ENCODE results near the gene PSMC3IP.

The PSMC3IP gene

GRCh38 chr17:42571435-42572225 lies 5.9 kb downstream of the PSMC3IP start:
- H3K9me3 ChIP-seq (ENCODE audit: control insufficient read depth, low read length) = no peaks in the 10 kb centered on the region
- H3K27ac ChIP-seq (ENCODE audit: insufficient read depth, low read depth, low read length, poor library complexity, severe bottlenecking) = no peak overlapping the region
- H3K27me3 ChIP-seq (ENCODE audit: control insufficient read depth, insufficient read depth, low read length, poor library complexity, severe bottlenecking) = no peaks in the 10 kb centered on the region
- peaks cover 49% of the 10 kb centered on the region for H3K36me3 ChIP-seq (ENCODE audit: control insufficient read depth, insufficient read depth, low read length)
- WGBS, 2 experiments = 95 to 97% methylated on average over 10 to 12 of the region's 12 CpGs
- no peak overlapping the region for H3K4me3 ChIP-seq (ENCODE audit: insufficient read depth, low read depth, low read length)
- H3K4me1 ChIP-seq (ENCODE audit: control insufficient read depth, insufficient read depth, low read length) = peaks cover 9% of the 10 kb centered on the region

DNA sequence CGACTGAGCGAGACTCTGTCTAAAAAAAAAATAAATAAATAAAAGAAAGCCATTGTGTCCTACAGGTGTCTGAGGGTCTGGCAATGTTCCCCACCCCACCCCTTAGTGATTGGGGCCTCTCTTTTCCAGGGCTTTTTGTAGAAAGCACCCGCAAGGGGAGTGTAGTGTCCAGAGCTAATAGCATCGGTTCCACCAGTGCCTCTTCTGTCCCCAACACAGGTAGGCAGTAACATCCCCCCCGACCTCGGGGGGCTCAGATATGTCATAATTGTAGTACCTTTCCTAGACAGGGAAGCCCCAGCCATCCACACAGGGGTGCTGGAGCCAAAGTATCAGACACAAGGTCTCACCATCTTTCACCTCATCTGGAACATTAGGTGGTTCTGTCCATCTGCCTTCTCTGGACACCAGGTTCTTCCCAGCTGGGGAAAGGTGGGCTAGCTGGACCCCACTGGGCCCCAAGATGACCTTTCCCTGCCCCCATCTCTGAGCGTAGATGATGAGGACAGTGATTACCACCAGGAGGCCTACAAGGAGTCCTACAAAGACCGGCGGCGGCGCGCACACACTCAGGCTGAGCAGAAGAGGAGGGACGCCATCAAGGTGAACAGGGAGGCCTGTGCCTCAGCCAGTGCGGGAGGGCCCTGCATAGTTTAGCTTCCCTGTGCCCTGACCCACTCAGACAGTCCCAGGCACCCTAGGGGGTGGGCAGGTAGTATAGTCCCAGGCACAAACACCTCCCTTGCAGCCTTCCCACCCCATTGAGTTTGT lies 9.0 kb downstream of the PSMC3IP start:
- Histone ChIP-seq H3K4me3 (ENCODE audit: insufficient read depth, low read depth, low read length) (no peak overlapping the region), H3K36me3 (ENCODE audit: control insufficient read depth, insufficient read depth, low read length) (peaks cover 39% of the 10 kb centered on the region)

GRCh38 chr17:42566883-42567573 lies 10.5 kb downstream of the PSMC3IP start, which contains the start of gene MLX:
TSS of gene MLX (plus strand) at chr17:42567100. CDS start at chr17:42567125, 25 bp downstream.
- H3K4me1 ChIP-seq (ENCODE audit: control insufficient read depth, insufficient read depth, low read length) = peaks cover 18% of the 10 kb centered on the region
- H3K27me3 ChIP-seq (ENCODE audit: control insufficient read depth, insufficient read depth, low read length, poor library complexity, severe bottlenecking) = no peaks in the 10 kb centered on the region
- peak within 1 kb of the TSS; percentile 80 for H3K4me3 ChIP-seq (ENCODE audit: insufficient read depth, low read depth, low read length)
- H3K36me3 ChIP-seq (ENCODE audit: control insufficient read depth, insufficient read depth, low read length) = peaks cover 24% of the 10 kb centered on the region
- no peaks in the 10 kb centered on the region for H3K9me3 ChIP-seq (ENCODE audit: control insufficient read depth, low read length)
- 0 to 1% methylated on average over 72 of the region's 72 CpGs for WGBS, 2 experiments
- H3K27ac ChIP-seq (ENCODE audit: insufficient read depth, low read depth, low read length, poor library complexity, severe bottlenecking) = peak within 1 kb of the TSS; percentile 63

More for the DNA sequence above, 9.0 kb downstream of the PSMC3IP start:
- Histone ChIP-seq H3K27me3 (ENCODE audit: control insufficient read depth, insufficient read depth, low read length, poor library complexity, severe bottlenecking) (no peaks in the 10 kb centered on the region), H3K27ac (ENCODE audit: insufficient read depth, low read depth, low read length, poor library complexity, severe bottlenecking) (no peak overlapping the region), H3K4me1 (ENCODE audit: control insufficient read depth, insufficient read depth, low read length) (peaks cover 10% of the 10 kb centered on the region), H3K9me3 (ENCODE audit: control insufficient read depth, low read length) (no peaks in the 10 kb centered on the region)
- WGBS, 2 experiments = 89% methylated on average over 12 to 14 of the region's 14 CpGs

GRCh38 chr17:42566215-42566882 lies 11.2 kb downstream of the PSMC3IP start:
- H3K4me3 ChIP-seq (ENCODE audit: insufficient read depth, low read depth, low read length) = peak overlapping the region; percentile 80
- H3K36me3 ChIP-seq (ENCODE audit: control insufficient read depth, insufficient read depth, low read length) = peaks cover 19% of the 10 kb centered on the region
- no peaks in the 10 kb centered on the region for H3K27me3 ChIP-seq (ENCODE audit: control insufficient read depth, insufficient read depth, low read length, poor library complexity, severe bottlenecking)
- peaks cover 18% of the 10 kb centered on the region for H3K4me1 ChIP-seq (ENCODE audit: control insufficient read depth, insufficient read depth, low read length)
- WGBS, 2 experiments = 67% methylated on average over 28 of the region's 28 CpGs
- peak overlapping the region; percentile 63 for H3K27ac ChIP-seq (ENCODE audit: insufficient read depth, low read depth, low read length, poor library complexity, severe bottlenecking)
- H3K9me3 ChIP-seq (ENCODE audit: control insufficient read depth, low read length) = no peaks in the 10 kb centered on the region

DNA sequence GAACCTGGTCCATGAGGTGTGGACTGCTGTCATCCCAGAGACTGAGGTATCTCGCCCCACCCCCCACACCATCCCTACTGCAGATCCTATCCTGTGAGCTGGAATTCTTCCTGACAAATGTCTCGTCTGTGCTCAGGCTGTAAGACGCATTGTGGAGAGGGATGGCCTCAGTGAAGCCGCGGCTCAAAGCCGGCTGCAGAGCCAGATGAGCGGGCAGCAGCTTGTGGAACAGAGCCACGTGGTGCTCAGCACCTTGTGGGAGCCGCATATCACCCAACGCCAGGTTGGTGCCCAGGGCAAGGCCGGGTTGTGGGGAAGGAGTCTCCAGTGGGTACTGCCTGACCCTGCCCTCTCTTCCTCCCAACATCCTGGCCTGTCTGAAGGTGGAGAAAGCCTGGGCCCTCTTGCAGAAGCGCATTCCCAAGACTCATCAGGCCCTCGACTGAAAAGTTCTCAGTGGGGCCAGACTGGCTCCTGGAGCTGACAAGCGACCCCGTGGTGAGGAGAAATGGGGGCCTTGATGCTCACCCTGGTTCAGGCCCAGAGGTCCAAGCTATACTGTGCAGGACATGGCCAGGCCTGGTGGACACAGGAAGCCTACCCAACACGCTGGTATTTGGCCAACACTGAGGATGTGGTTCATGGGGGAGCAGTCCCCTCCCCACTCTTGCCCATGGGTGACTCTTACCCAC lies 11.9 kb downstream of the PSMC3IP start:
- WGBS, 2 experiments = 90 to 94% methylated on average over 16 of the region's 16 CpGs

DNA sequence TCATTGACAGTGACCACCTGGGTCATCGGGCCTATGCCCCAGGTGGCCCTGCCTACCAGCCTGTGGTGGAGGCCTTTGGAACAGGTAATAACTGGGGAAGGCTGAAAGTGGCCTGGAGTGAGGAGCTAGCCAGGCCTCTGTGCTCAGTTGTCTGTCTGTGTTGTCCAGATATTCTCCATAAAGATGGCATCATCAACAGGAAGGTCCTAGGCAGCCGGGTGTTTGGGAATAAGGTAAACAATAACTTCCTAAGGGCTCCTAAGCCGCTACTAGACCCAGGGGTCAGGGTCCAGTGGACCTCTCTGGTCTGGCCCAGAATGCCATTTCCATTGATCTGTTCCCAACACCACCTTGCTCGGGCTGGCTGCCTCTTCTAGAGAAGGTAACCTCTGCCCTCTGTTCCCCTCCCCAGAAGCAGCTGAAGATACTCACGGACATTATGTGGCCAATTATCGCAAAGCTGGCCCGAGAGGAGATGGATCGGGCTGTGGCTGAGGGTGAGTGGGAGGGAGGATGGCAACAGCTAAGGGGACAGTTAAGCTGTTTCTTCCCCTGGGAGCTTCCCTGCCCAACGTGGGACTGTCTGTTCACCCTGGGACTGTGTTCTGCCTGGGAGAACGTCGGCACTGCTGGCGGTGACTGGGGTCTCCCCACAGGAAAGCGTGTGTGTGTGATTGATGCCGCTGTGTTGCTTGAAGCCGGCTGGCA lies 12.6 kb downstream of the PSMC3IP start:
- WGBS, 2 experiments = 93 to 98% methylated on average over 15 of the region's 15 CpGs

More for the DNA sequence above, 11.9 kb downstream of the PSMC3IP start:
- Histone ChIP-seq H3K27me3 (ENCODE audit: control insufficient read depth, insufficient read depth, low read length, poor library complexity, severe bottlenecking) (no peaks in the 10 kb centered on the region), H3K27ac (ENCODE audit: insufficient read depth, low read depth, low read length, poor library complexity, severe bottlenecking) (no peak overlapping the region), H3K4me1 (ENCODE audit: control insufficient read depth, insufficient read depth, low read length) (peaks cover 18% of the 10 kb centered on the region), H3K36me3 (ENCODE audit: control insufficient read depth, insufficient read depth, low read length) (peaks cover 19% of the 10 kb centered on the region), H3K9me3 (ENCODE audit: control insufficient read depth, low read length) (no peaks in the 10 kb centered on the region), H3K4me3 (ENCODE audit: insufficient read depth, low read depth, low read length) (no peak overlapping the region)

GRCh38 chr17:42563950-42564349 lies 13.6 kb downstream of the PSMC3IP start:
- Histone ChIP-seq H3K27me3 (ENCODE audit: control insufficient read depth, insufficient read depth, low read length, poor library complexity, severe bottlenecking) (no peaks in the 10 kb centered on the region), H3K4me1 (ENCODE audit: control insufficient read depth, insufficient read depth, low read length) (peaks cover 18% of the 10 kb centered on the region), H3K27ac (ENCODE audit: insufficient read depth, low read depth, low read length, poor library complexity, severe bottlenecking) (no peak overlapping the region), H3K4me3 (ENCODE audit: insufficient read depth, low read depth, low read length) (no peak overlapping the region), H3K9me3 (ENCODE audit: control insufficient read depth, low read length) (no peaks in the 10 kb centered on the region), H3K36me3 (ENCODE audit: control insufficient read depth, insufficient read depth, low read length) (peaks cover 11% of the 10 kb centered on the region)
- 86 to 89% methylated on average over 9 of the region's 9 CpGs for WGBS, 2 experiments

More for the DNA sequence above, 12.6 kb downstream of the PSMC3IP start:
- Histone ChIP-seq H3K27ac (ENCODE audit: insufficient read depth, low read depth, low read length, poor library complexity, severe bottlenecking) (no peak overlapping the region), H3K9me3 (ENCODE audit: control insufficient read depth, low read length) (no peaks in the 10 kb centered on the region), H3K4me1 (ENCODE audit: control insufficient read depth, insufficient read depth, low read length) (peaks cover 18% of the 10 kb centered on the region), H3K4me3 (ENCODE audit: insufficient read depth, low read depth, low read length) (no peak overlapping the region), H3K36me3 (ENCODE audit: control insufficient read depth, insufficient read depth, low read length) (peaks cover 19% of the 10 kb centered on the region), H3K27me3 (ENCODE audit: control insufficient read depth, insufficient read depth, low read length, poor library complexity, severe bottlenecking) (no peaks in the 10 kb centered on the region)

- Histone ChIP-seq H3K9me3 (ENCODE audit: control insufficient read depth, low read length) (no peaks in the 10 kb centered on the region), H3K4me1 (ENCODE audit: control insufficient read depth, insufficient read depth, low read length) (peaks cover 18% of the 10 kb centered on the region), H3K36me3 (ENCODE audit: control insufficient read depth, insufficient read depth, low read length) (peaks cover 7% of the 10 kb centered on the region), H3K27me3 (ENCODE audit: control insufficient read depth, insufficient read depth, low read length, poor library complexity, severe bottlenecking) (no peaks in the 10 kb centered on the region), H3K4me3 (ENCODE audit: insufficient read depth, low read depth, low read length) (no peak overlapping the region), H3K27ac (ENCODE audit: insufficient read depth, low read depth, low read length, poor library complexity, severe bottlenecking) (no peak overlapping the region)
- WGBS, 2 experiments = 93 to 95% methylated on average over 1 of the region's 1 CpG
Observed at GRCh38 chr17:42563543-42563942, 14.0 kb downstream of the PSMC3IP start.

DNA sequence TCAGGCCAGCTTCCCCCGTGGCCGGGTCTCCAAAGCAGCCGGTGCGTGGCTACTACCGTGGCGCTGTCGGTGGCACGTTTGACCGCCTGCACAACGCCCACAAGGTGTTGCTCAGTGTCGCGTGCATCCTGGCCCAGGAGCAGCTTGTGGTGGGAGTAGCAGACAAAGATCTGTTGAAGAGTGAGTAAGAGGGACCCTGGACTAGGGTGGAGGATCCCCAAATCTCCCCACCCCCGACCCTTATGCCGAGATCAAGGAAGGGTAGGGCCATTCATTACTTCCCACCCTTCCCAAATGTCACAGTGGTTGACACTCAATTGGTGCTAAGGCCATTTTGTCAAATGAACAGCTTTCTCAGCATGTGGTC lies 14.4 kb downstream of the PSMC3IP start:
- Histone ChIP-seq H3K36me3 (ENCODE audit: control insufficient read depth, insufficient read depth, low read length) (peaks cover 4% of the 10 kb centered on the region), H3K4me1 (ENCODE audit: control insufficient read depth, insufficient read depth, low read length) (peaks cover 18% of the 10 kb centered on the region), H3K27ac (ENCODE audit: insufficient read depth, low read depth, low read length, poor library complexity, severe bottlenecking) (no peak overlapping the region), H3K27me3 (ENCODE audit: control insufficient read depth, insufficient read depth, low read length, poor library complexity, severe bottlenecking) (no peaks in the 10 kb centered on the region), H3K9me3 (ENCODE audit: control insufficient read depth, low read length) (no peaks in the 10 kb centered on the region), H3K4me3 (ENCODE audit: insufficient read depth, low read depth, low read length) (peak overlapping the region; percentile 91)
- 90 to 94% methylated on average over 14 of the region's 14 CpGs for WGBS, 2 experiments
